K562 (cell line): ENCODE measurements around the gene LIF. TPM values are rescaled to one million over a fixed set of nuclear protein-coding genes. Genes with fewer than 3 reads are reported as not detected.

Source experiments
- ATAC-seq: fragments of 200-7000 bp; cut with Tn5 transposase; 3 replicates; pipeline ENCODE4 v1.9.1; 2020; ENCODE audit warnings: moderate library complexity
- BruUV-seq: library from RNA; stranded (reverse); fragments of 400-500 nt; replicated peaks from 2 replicates; lab custom pipeline; 2021; lab: Mats Ljungman, UMichigan
- CTCF ChIA-PET: fragments of 300-600 bp; formaldehyde crosslinking; extraction: SDS; loops from one replicate; lab custom pipeline; 2021; ENCODE audit warnings: low intra/inter-chr PET ratio; lab: Yijun Ruan, JAX
- POLR2A ChIA-PET: fragments of 300-600, 350-650 bp; sonication (Branson Sonifier 250); formaldehyde crosslinking; extraction: SDS; loops from one replicate; lab custom pipeline; 2021; ENCODE audit warnings: antibody characterized with exemption, inconsistent platforms; lab: Yijun Ruan, JAX
- DNase-seq, 4 experiments: peaks; one replicate each; pipeline versions ENCODE4 v3.0.0 to v3.0.0-alpha.2; 2011 to 2018; ENCODE audit warnings: low spot score in 3 of 4, mixed read lengths in 3 of 4; ENCODE audit errors: extremely low read depth in 1 of 4
- FAIRE-seq: peaks from 2 replicates; lab custom pipeline; 2011; peaks lifted over from hg19 to GRCh38; lab: Jason Lieb, UNC
- H2AFZ ChIP-seq: 2 replicates; pipeline ENCODE4 v1.6.0; 2011; ENCODE audit warnings: low read depth, low read length, control low read depth, inconsistent platforms
- H3K27ac ChIP-seq: fragments of 200-600 bp; 3 replicates; pipeline ENCODE4 v1.8.0; 2011; ENCODE audit warnings: low read depth, mild to moderate bottlenecking, control low read depth, inconsistent platforms, low read length, moderate library complexity, mixed read lengths; ENCODE audit errors: extremely low read depth
- H3K27me3 ChIP-seq, 2 experiments: fragments of 300-600 bp in 1 of 2; 2 replicates in 1 of 2; 3 replicates in 1 of 2; pipeline versions ENCODE4 v1.6.0 to v1.8.0; 2011; ENCODE audit warnings: inconsistent platforms in 2 of 2, low read length in 2 of 2, mild to moderate bottlenecking in 1 of 2, mixed read lengths in 1 of 2, moderate library complexity in 1 of 2; ENCODE audit not compliant: control insufficient read depth in 2 of 2, insufficient read depth in 2 of 2
- H3K36me3 ChIP-seq: fragments of 300-600 bp; 3 replicates; pipeline ENCODE4 v1.8.0; 2011; ENCODE audit warnings: mild to moderate bottlenecking, low read length, inconsistent platforms; ENCODE audit not compliant: control insufficient read depth, insufficient read depth
- H3K4me1 ChIP-seq, 2 experiments: fragments of 200-600 bp in 1 of 2; replicated peaks in 1 of 2; 2 replicates in 1 of 2; 3 replicates in 1 of 2; pipeline versions ENCODE4 v1.5.1 to v1.8.0; 2011; ENCODE audit warnings: inconsistent platforms in 2 of 2, low read length in 2 of 2, mild to moderate bottlenecking in 1 of 2, mixed read lengths in 1 of 2, moderate library complexity in 1 of 2; ENCODE audit not compliant: control insufficient read depth in 2 of 2, insufficient read depth in 2 of 2
- H3K4me2 ChIP-seq: 2 replicates; pipeline ENCODE4 v1.6.1; 2011; ENCODE audit warnings: low read length, control low read depth, inconsistent platforms, mixed read lengths; ENCODE audit not compliant: insufficient read depth
- H3K4me3 ChIP-seq: fragments of 200-600 bp; sonication (generic), shearing (Covaris generic); 2 replicates; pipeline ENCODE4 v1.5.1; 2016; ENCODE audit warnings: control low read depth, inconsistent platforms
- H3K79me2 ChIP-seq: fragments of 200-600 bp; 3 replicates; pipeline ENCODE4 v1.8.0; 2011; ENCODE audit warnings: low read length, inconsistent platforms; ENCODE audit not compliant: control insufficient read depth, insufficient read depth
- H3K9ac ChIP-seq, 2 experiments: 2 replicates each; pipeline versions ENCODE4 v1.6.0 to v1.6.1; 2011; ENCODE audit warnings: low read depth in 2 of 2, low read length in 2 of 2, control low read depth in 1 of 2, inconsistent platforms in 1 of 2, mild to moderate bottlenecking in 1 of 2, mixed read lengths in 1 of 2; ENCODE audit not compliant: insufficient read depth in 1 of 2
- H3K9me1 ChIP-seq: one replicate; pipeline ENCODE4 v1.6.0; 2011; ENCODE audit warnings: inconsistent platforms, mild to moderate bottlenecking, low read length, moderate library complexity; ENCODE audit not compliant: control insufficient read depth, insufficient read depth
- H3K9me3 ChIP-seq: replicated peaks from 2 replicates; pipeline ENCODE4 v1.5.1; 2011; ENCODE audit warnings: low read depth, low read length, inconsistent platforms; ENCODE audit not compliant: control insufficient read depth, insufficient read depth
- H4K20me1 ChIP-seq: replicated peaks from 2 replicates; pipeline ENCODE4 v1.6.1; 2011; ENCODE audit warnings: low read length, inconsistent platforms, mixed read lengths; ENCODE audit not compliant: control insufficient read depth, insufficient read depth
- POLR2A ChIP-seq: fragments of 450-650 bp; conservative IDR thresholded peaks from 2 replicates; pipeline ENCODE4 v1.6.1; 2016
- TBP ChIP-seq: optimal IDR thresholded peaks from 2 replicates; pipeline ENCODE3; 2011; ENCODE audit warnings: low read depth, low read length, improper control_type of control experiment
- YY1 ChIP-seq, 3 experiments: IDR thresholded peaks; 2 replicates each; pipeline ENCODE4 v1.6.1; 2011; ENCODE audit warnings: low read length in 2 of 3, mild to moderate bottlenecking in 2 of 3, moderate library complexity in 2 of 3, borderline replicate concordance in 1 of 3, control low read depth in 1 of 3, low read depth in 1 of 3; ENCODE audit not compliant: insufficient read depth in 3 of 3, insufficient replicate concordance in 2 of 3, control insufficient read depth in 1 of 3, insufficient read length in 1 of 3; ENCODE audit errors: extremely low read depth in 1 of 3
- WGBS: fragments of 100-300 bp; shearing (Covaris generic); methylation state at CpG from one replicate; pipeline ENCODE4 v1.1.6; 2016; ENCODE audit warnings: low coverage, mixed read lengths; ENCODE audit not compliant: insufficient coverage; ENCODE audit errors: missing lambda C conversion rate; 5-methylcytosine and 5-hydroxymethylcytosine counted together
- in situ Hi-C: fragments of 300-500 bp; cut with MboI; formaldehyde crosslinking; loops from 4 replicates; pipeline ENCODE4 v1.15.0; 2018; ENCODE audit warnings: inconsistent platforms, mixed read lengths
- intact Hi-C: fragments of 100-400 bp; cut with micrococcal nuclease; formaldehyde crosslinking; loops from 2 replicates; pipeline ENCODE4 v1.14.2; 2022
- polyA plus RNA-seq, 8 experiments: library from polyadenylated mRNA; depleted of rRNA in 4 of 8; stranded (reverse) in 5 of 8; unstranded in 3 of 8; fragments of >200 nt; fragmentation: Nextera tagmentation in 2 of 8; fragmentation: Illumina TruSeq in 1 of 8; extraction: Ambion mirVana in 2 of 8; extraction: Trizol in 1 of 8; gene quantifications; 2 replicates each; pipeline versions ENCODE4 v1.2.1 to v1.2.3, GENCODE V29; 2011 to 2014; ENCODE audit warnings: inconsistent platforms in 1 of 8, missing spikeins in 1 of 8
- total RNA-seq, 7 experiments: library from RNA; depleted of rRNA in 6 of 7; stranded (reverse); fragments of >200 nt in 6 of 7; fragmentation: Illumina TruSeq in 2 of 7; extraction: Trizol in 2 of 7; gene quantifications; 2 replicates each; pipeline versions ENCODE4 v1.2.1 to v1.2.3, GENCODE V29; 2011 to 2021; ENCODE audit warnings: low replicate concordance in 1 of 7
- TF ChIP-seq, protein P1 (sequence below), 2 experiments: fragments of 450-650 bp in 1 of 2; sonication (generic) in 1 of 2; formaldehyde crosslinking in 1 of 2; IDR thresholded peaks; 2 replicates each; pipeline versions ENCODE4 v1.7.1 to v1.9.0; 2016 to 2022; ENCODE audit warnings: inconsistent platforms in 1 of 2, mild to moderate bottlenecking in 1 of 2, missing genetic modification reagents in 1 of 2
- TF ChIP-seq, protein P2 (sequence below): fragments of 450-650 bp; IDR thresholded peaks from 2 replicates; pipeline ENCODE4 v1.6.1; 2018; ENCODE audit not compliant: partially characterized antibody

The LIF gene
- total and polyA plus RNA-seq, 9 of the 15 experiments (the other 6 are each of a cell fraction or from before 2014, with no cell fraction given): 0.05 to 0.39 (median 0.18) TPM; not detected in 3

DNA sequence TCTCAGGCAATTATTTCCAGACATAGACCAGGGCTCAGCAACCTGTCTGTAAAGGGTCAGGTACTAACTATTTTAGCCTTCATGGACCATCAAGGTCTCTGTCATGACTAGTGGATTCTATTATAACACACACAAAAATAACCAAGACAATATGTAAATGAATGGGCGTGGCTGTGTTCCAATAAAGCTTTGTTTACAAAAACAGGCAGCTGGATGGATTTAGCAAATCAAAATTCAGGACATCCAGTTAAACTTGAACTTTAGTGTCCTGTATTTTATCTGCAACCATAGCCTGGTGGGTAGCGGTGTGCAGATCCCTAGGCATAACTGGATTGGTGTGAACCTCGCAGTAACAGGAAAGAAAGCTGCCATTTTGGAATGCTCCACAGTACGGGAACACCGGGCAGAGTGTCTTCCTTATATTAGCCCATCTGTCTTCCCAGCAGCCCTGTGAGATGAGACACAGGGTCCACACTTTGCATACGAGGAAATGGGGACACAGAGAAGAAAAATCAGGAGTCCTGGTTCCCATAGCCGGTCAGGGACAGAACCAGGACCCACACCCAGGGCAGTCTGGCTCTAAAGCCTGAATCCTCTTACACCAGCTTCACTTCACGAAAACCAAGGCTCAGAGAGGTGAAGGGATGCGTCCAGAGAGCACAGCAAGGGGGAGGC lies 15.6 kb downstream of the LIF start:
- CTCF ChIA-PET: no interaction called here
- no TSS peak for BruUV-seq
- DNase-seq (no peak), FAIRE-seq (no peak), ATAC-seq (peak; percentile 49; the same call in 1 of the 3 replicates)
- H3K9me1 ChIP-seq: no peaks in the 10 kb centered on the region
- H3K4me2 ChIP-seq: no peak overlapping the region
- H3K4me3 ChIP-seq: no peak overlapping the region
- whole genome bisulfite sequencing: 12% methylated on average over 8 of the region's 9 CpGs
- in situ Hi-C loops (no loop called here), intact Hi-C loops (no loop called here)
- H4K20me1 ChIP-seq: no peaks in the 10 kb centered on the region
- POLR2A ChIA-PET: interaction anchor here (0.6 kb wide), 2 partner anchors 19 to 113 kb away, joined by 3 to 8 read pairs; no protein-coding TSS in a partner anchor
- H3K79me2 ChIP-seq: no peaks in the 10 kb centered on the region
- H3K9ac ChIP-seq: peak overlapping the region in 1 of 2 experiments; percentile 28; a peak in 1 of 4 replicates
- peaks cover 0 to 39% of the 10 kb centered on the region in 2 experiments; a peak in 3 of 5 replicates for H3K27me3 ChIP-seq
- no peak overlapping the region for H3K27ac ChIP-seq
- no peaks in the 10 kb centered on the region for H3K9me3 ChIP-seq
- peaks cover 0 to 11% of the 10 kb centered on the region in 2 experiments; a peak in 2 of 5 replicates for H3K4me1 ChIP-seq
- H2AFZ ChIP-seq: peak overlapping the region; percentile 64; the same call in 1 of the 2 replicates
- no peaks in the 10 kb centered on the region for H3K36me3 ChIP-seq
- TF ChIP-seq POLR2A (peak; percentile 52), YY1 (IDR thresholded peaks at IDR 0.05; ENCODE audit: borderline replicate concordance in 1 of 3, control insufficient read depth in 1 of 3, extremely low read depth in 1 of 3, insufficient read depth in 3 of 3, insufficient read length in 1 of 3, insufficient replicate concordance in 2 of 3, low read depth in 1 of 3, low read length in 2 of 3) (peak in 1 of 3 experiments; percentile 22), TBP (peak; percentile 68)
- TF ChIP-seq, protein P1, sequence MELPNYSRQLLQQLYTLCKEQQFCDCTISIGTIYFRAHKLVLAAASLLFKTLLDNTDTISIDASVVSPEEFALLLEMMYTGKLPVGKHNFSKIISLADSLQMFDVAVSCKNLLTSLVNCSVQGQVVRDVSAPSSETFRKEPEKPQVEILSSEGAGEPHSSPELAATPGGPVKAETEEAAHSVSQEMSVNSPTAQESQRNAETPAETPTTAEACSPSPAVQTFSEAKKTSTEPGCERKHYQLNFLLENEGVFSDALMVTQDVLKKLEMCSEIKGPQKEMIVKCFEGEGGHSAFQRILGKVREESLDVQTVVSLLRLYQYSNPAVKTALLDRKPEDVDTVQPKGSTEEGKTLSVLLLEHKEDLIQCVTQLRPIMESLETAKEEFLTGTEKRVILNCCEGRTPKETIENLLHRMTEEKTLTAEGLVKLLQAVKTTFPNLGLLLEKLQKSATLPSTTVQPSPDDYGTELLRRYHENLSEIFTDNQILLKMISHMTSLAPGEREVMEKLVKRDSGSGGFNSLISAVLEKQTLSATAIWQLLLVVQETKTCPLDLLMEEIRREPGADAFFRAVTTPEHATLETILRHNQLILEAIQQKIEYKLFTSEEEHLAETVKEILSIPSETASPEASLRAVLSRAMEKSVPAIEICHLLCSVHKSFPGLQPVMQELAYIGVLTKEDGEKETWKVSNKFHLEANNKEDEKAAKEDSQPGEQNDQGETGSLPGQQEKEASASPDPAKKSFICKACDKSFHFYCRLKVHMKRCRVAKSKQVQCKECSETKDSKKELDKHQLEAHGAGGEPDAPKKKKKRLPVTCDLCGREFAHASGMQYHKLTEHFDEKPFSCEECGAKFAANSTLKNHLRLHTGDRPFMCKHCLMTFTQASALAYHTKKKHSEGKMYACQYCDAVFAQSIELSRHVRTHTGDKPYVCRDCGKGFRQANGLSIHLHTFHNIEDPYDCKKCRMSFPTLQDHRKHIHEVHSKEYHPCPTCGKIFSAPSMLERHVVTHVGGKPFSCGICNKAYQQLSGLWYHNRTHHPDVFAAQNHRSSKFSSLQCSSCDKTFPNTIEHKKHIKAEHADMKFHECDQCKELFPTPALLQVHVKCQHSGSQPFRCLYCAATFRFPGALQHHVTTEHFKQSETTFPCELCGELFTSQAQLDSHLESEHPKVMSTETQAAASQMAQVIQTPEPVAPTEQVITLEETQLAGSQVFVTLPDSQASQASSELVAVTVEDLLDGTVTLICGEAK (IDR thresholded peaks at IDR 0.05): peak; percentile 88
- TF ChIP-seq, protein P1 (CRISPR knock-in tag; IDR thresholded peaks at IDR 0.05): peak; percentile 83
- TF ChIP-seq, protein P2, sequence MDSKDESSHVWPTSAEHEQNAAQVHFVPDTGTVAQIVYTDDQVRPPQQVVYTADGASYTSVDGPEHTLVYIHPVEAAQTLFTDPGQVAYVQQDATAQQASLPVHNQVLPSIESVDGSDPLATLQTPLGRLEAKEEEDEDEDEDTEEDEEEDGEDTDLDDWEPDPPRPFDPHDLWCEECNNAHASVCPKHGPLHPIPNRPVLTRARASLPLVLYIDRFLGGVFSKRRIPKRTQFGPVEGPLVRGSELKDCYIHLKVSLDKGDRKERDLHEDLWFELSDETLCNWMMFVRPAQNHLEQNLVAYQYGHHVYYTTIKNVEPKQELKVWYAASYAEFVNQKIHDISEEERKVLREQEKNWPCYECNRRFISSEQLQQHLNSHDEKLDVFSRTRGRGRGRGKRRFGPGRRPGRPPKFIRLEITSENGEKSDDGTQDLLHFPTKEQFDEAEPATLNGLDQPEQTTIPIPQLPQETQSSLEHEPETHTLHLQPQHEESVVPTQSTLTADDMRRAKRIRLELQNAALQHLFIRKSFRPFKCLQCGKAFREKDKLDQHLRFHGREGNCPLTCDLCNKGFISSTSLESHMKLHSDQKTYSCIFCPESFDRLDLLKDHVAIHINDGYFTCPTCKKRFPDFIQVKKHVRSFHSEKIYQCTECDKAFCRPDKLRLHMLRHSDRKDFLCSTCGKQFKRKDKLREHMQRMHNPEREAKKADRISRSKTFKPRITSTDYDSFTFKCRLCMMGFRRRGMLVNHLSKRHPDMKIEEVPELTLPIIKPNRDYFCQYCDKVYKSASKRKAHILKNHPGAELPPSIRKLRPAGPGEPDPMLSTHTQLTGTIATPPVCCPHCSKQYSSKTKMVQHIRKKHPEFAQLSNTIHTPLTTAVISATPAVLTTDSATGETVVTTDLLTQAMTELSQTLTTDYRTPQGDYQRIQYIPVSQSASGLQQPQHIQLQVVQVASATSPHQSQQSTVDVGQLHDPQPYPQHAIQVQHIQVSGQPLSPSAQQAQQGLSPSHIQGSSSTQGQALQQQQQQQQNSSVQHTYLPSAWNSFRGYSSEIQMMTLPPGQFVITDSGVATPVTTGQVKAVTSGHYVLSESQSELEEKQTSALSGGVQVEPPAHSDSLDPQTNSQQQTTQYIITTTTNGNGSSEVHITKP: peak; percentile 25
